Gastroesophageal sphincter (tissue), 4 donors: ENCODE data around the gene RNF208. TPM values are rescaled to one million over a fixed set of nuclear protein-coding genes. Genes with fewer than 3 reads are reported as not detected.

Experiments used
- ATAC-seq: fragments of 150-250 bp; one replicate; pipeline ENCODE4 v1.9.1; 2016; ENCODE audit warnings: mild to moderate bottlenecking, moderate library complexity
- H3K27ac ChIP-seq, 4 donors: fragments of 200-600 bp; sonication (generic) in 3 of 4; 1 replicate in 3 of 4; 2 replicates in 1 of 4; pipeline ENCODE4 v1.5.1; 2016 to 2019
- H3K27me3 ChIP-seq: fragments of 200-600 bp; sonication (generic); one replicate; pipeline ENCODE4 v1.5.1; 2019
- H3K36me3 ChIP-seq, 2 donors: fragments of 200-600 bp; sonication (generic); one replicate each; pipeline ENCODE4 v1.5.1; 2019; ENCODE audit warnings: control low read depth in 1 of 2
- H3K4me1 ChIP-seq, 3 donors: fragments of 200-600 bp; sonication (generic); 1 replicate in 2 of 3; 2 replicates in 1 of 3; pipeline ENCODE4 v1.5.1; 2016 to 2019; ENCODE audit warnings: control low read depth in 2 of 3
- H3K4me3 ChIP-seq, 2 donors: fragments of 200-600 bp; sonication (generic); one replicate each; pipeline ENCODE4 v1.5.1; 2019; ENCODE audit warnings: mild to moderate bottlenecking in 1 of 2, moderate library complexity in 1 of 2
- H3K9me3 ChIP-seq, 3 donors: fragments of 200-600 bp; sonication (generic); one replicate each; pipeline ENCODE4 v1.5.1; 2017 to 2019; ENCODE audit warnings: control low read depth in 2 of 3
- EP300 ChIP-seq: sonication (generic); formaldehyde crosslinking; IDR thresholded peaks from one replicate; pipeline ENCODE4 v1.6.1; 2017; ENCODE audit warnings: antibody characterized with exemption, mild to moderate bottlenecking
- POLR2A ChIP-seq, 2 donors: fragments of 450-650 bp; IDR thresholded peaks; one replicate each; pipeline ENCODE4 v1.6.1; 2017; ENCODE audit warnings: antibody characterized with exemption in 2 of 2, mild to moderate bottlenecking in 2 of 2, moderate library complexity in 1 of 2
- POLR2AphosphoS5 ChIP-seq: sonication (generic); formaldehyde crosslinking; IDR thresholded peaks from one replicate; pipeline ENCODE4 v1.6.1; 2017; ENCODE audit warnings: antibody characterized with exemption
- WGBS, 2 donors: methylation state at CpG; one replicate each; pipeline ENCODE4 v1.1.5; 2018; ENCODE audit warnings: low coverage in 1 of 2; 5-methylcytosine and 5-hydroxymethylcytosine counted together
- total RNA-seq, 4 donors: library from RNA; depleted of rRNA; stranded (reverse); fragments of >200 nt; gene quantifications; one replicate each; pipeline ENCODE4 v1.1.0, GENCODE V29; 2016
- TF ChIP-seq, protein P1 (sequence below), 4 experiments: fragments of 200-600 bp in 2 of 4; fragments of 450-650 bp in 2 of 4; sonication (generic) in 1 of 4; IDR thresholded peaks; one replicate each; pipeline ENCODE4 v1.5.1; 2017 to 2019; ENCODE audit warnings: antibody characterized with exemption in 4 of 4, mild to moderate bottlenecking in 2 of 4, moderate library complexity in 2 of 4

Gene RNF208
- total RNA-seq, 4 donors from 2014 or later, result 1.6 to 5.3 (median 3.1) TPM; not detected in 1

DNA sequence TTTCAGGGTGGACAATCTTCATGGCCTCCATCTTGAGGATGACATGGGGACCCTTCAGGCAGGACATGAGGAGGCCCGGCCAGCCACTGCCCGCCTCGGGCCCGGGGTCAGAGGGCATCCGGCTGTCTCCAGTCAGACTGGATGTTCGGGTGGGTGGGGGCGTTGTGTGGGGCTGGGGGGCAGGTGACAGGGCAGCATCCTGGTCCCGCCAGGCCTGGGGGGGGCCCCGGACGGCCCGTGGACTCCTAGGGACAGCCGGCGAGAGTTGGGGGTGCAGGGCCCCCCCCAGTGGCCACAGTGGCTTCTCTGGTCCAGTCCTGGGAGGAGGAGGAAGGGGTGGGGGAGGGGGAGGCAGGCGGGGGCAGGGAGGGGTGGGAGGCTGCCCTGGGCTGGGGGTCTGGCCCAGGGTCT, 940 bp downstream of the RNF208 start:
- TF ChIP-seq POLR2A (IDR thresholded peaks at IDR 0.05) (no peak), POLR2AphosphoS5 (no peak), EP300 (no peak)
- TF ChIP-seq, protein P1, sequence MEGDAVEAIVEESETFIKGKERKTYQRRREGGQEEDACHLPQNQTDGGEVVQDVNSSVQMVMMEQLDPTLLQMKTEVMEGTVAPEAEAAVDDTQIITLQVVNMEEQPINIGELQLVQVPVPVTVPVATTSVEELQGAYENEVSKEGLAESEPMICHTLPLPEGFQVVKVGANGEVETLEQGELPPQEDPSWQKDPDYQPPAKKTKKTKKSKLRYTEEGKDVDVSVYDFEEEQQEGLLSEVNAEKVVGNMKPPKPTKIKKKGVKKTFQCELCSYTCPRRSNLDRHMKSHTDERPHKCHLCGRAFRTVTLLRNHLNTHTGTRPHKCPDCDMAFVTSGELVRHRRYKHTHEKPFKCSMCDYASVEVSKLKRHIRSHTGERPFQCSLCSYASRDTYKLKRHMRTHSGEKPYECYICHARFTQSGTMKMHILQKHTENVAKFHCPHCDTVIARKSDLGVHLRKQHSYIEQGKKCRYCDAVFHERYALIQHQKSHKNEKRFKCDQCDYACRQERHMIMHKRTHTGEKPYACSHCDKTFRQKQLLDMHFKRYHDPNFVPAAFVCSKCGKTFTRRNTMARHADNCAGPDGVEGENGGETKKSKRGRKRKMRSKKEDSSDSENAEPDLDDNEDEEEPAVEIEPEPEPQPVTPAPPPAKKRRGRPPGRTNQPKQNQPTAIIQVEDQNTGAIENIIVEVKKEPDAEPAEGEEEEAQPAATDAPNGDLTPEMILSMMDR (IDR thresholded peaks at IDR 0.05), result no peak
- Histone ChIP-seq H3K4me3 (peak overlapping the region in 1 of 2 donors; percentile 79), H3K4me1 (peaks cover 0 to 55% (median 16%) of the 10 kb centered on the region in 3 donors), H3K36me3 (peaks cover 0 to 6% of the 10 kb centered on the region in 2 donors), H3K27me3 (peaks cover 2% of the 10 kb centered on the region), H3K9me3 (no peaks in the 10 kb centered on the region), H3K27ac (peak overlapping the region in 1 of 4 donors; percentile 49)
- ATAC-seq, result no peak
- WGBS, 2 donors, result no CpG with 5 or more reads among the region's 14 CpGs

DNA sequence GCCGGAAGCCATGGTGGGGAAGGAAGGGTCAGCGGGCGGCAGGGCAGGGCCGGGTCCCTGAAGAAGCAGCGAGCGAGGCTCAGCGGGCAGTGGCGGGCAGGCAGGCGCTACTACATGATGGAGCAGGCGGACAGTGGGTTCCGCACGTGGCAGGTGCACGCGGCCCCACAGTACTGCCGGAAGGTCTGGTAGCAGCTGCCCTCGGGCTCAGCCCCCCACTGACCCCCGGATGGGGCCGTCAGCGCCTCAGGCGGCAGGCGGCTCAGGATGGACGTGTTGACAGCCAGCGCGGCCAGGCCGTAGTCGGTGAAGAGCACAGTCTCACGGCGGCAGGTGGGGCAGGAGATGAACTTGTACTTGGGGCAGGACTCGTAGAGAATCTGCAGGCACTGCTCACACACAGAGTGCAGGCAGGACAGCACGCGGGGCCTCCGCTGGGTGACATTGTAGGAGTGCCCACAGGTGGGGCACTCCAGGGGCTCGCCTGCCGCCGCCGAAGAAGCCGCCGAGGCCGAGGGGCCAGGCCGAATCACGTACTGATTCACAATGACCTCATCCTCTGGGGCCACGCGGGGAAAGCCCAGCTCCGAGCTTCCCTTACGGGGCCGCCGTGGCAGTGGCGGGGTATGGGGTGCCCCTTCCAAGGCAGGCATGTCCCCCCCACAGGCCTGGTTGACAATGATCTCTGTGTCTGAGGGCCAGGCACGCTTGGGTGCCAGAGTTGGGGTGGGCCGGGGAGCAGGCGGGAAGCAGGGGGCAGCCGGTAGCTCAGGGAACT, 1.5 kb downstream of the RNF208 start:
- Histone ChIP-seq H3K4me3 (no peak overlapping the region), H3K36me3 (peaks cover 0 to 12% of the 10 kb centered on the region in 2 donors), H3K4me1 (peaks cover 0 to 55% (median 16%) of the 10 kb centered on the region in 3 donors), H3K9me3 (no peaks in the 10 kb centered on the region), H3K27ac (no peak overlapping the region), H3K27me3 (no peaks in the 10 kb centered on the region)
- TF ChIP-seq, protein P1 (IDR thresholded peaks at IDR 0.05), result no peak
- TF ChIP-seq POLR2AphosphoS5 (no peak), POLR2A (IDR thresholded peaks at IDR 0.05) (no peak), EP300 (no peak)
- WGBS, 2 donors, result 87 to 100% methylated on average over 1 to 3 of the region's 52 CpGs
- no peak for ATAC-seq

DNA sequence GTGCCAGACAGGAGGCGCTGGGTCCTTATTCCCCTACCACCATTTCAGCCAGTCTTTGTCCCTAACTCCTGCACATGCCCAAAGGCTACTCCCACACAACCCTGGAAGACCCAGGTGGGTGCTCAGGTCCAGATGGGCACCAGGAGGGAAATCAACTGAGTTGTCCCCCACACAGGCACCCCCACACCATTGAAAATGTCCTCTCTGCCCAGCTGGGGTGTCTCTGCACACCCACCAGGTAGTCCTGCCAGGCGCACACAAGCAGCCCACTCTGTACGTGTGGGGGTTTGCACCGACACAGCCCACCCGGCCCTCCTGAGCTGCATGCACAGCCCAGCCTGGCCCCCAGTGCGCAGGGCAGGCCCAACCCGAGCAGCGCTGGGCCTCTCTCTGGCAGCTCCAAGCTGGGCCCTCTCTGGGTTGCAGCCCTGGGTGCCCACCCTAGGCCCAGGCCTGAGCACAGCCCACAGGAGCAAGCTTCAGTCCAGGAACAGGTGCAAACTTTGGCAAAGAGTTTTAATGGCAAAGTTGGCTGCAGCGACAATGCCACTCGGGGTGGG, 2.2 kb downstream of the RNF208 start:
- peaks cover 0 to 55% (median 16%) of the 10 kb centered on the region in 3 donors for H3K4me1 ChIP-seq
- no peak overlapping the region for H3K4me3 ChIP-seq
- WGBS, 2 donors, result 80% methylated on average over 2 of the region's 10 CpGs; no CpG with 5 or more reads in 1 of the 2 donors
- no peak for ATAC-seq
- no peaks in the 10 kb centered on the region for H3K9me3 ChIP-seq
- TF ChIP-seq POLR2A (IDR thresholded peaks at IDR 0.05) (no peak), POLR2AphosphoS5 (no peak), EP300 (no peak)
- TF ChIP-seq, protein P1 (IDR thresholded peaks at IDR 0.05), result no peak
- H3K27ac ChIP-seq, result no peak overlapping the region
- H3K27me3 ChIP-seq, result no peaks in the 10 kb centered on the region
- H3K36me3 ChIP-seq, result peaks cover 0 to 19% of the 10 kb centered on the region in 2 donors

DNA sequence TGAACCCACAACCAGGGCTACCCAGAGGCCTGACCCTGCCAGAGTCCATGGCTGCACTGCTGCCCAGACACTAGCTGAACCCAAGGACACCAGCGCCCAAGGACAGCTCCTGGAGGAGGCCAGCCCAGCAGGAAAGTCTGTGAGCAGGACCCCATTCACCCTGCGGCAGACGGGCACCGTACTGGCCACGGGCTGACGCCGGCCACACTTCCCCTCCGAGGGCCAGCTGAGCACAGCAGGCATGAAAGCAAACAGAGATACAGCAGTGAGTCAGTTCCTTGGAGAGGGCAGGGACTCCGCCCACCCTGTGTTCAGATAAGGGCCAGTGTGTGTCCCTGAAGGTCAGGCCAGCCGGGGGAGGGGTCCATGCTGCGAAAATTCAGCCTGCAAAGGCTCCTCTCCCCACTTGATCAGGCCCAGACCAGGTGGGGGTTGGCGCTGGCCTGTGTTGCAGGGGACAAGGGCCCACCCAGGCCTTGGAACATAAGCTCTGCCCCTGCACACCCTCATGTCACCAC, 3.2 kb downstream of the RNF208 start:
- H3K9me3 ChIP-seq, result no peaks in the 10 kb centered on the region
- peaks cover 0 to 46% (median 11%) of the 10 kb centered on the region in 3 donors for H3K4me1 ChIP-seq
- H3K27ac ChIP-seq, result no peak overlapping the region
- H3K27me3 ChIP-seq, result no peaks in the 10 kb centered on the region
- TF ChIP-seq POLR2A (IDR thresholded peaks at IDR 0.05) (no peak), EP300 (no peak), POLR2AphosphoS5 (no peak)
- TF ChIP-seq, protein P1 (IDR thresholded peaks at IDR 0.05), result no peak
- peaks cover 0 to 28% of the 10 kb centered on the region in 2 donors for H3K36me3 ChIP-seq
- no peak overlapping the region for H3K4me3 ChIP-seq
- no peak for ATAC-seq
- WGBS, 2 donors, result 80% methylated on average over 1 of the region's 12 CpGs; no CpG with 5 or more reads in 1 of the 2 donors
